Measurements from ENCODE around the gene ORMDL3. TPM values are rescaled to one million over a fixed set of nuclear protein-coding genes. Genes with fewer than 3 reads are reported as not detected.

Gene ORMDL3
- total RNA-seq, 1 experiment from 2014 or later, result 58.6 TPM

DNA sequence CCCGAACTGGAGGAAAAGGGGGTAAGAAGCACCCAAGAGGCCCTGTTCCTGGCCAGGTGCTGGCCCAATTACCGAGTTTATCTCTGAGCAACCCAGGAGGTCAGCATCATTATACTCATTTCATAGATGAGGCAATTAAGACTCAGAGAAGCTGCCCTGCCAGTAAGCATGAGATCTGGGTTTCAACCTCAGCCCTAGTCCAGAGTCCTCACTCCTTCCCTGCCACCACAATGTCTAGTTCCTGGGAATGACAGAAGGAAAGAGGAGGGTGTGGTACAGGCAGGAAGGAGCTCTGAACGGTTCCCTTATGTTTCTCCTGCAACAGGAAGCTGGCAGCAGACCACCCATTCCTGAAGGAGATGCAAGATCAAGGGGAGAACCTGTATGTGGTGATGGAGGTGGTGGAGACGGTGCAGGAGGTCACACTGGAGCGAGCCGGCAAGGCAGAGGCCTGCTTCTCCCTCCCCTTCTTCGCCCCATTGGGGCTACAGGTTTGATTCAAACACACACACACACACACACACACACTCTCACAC is 42.8 kb upstream of the ORMDL3 start:
- Histone ChIP-seq H2AK5ac (ENCODE audit: insufficient read length, low read length) (no peak overlapping the region), H3K18ac (ENCODE audit: insufficient read length, low read depth, low read length) (no peak overlapping the region), H3K9me3 (ENCODE audit: control insufficient read depth, low read depth, low read length) (no peaks in the 10 kb centered on the region), H3K56ac (ENCODE audit: insufficient read length, low read depth, low read length) (no peak overlapping the region), H2BK12ac (ENCODE audit: insufficient read length, low read depth, low read length) (no peak overlapping the region), H2BK5ac (ENCODE audit: insufficient read length, low read length) (no peak overlapping the region), H2AFZ (ENCODE audit: low read length) (no peak overlapping the region), H3K9ac (ENCODE audit: extremely low read depth, insufficient read length, low read length) (no peak overlapping the region), H3K27ac (ENCODE audit: insufficient read length, low read depth, low read length) (no peak overlapping the region), H3T11ph (ENCODE audit: low read length) (no peak overlapping the region), H3K4ac (ENCODE audit: low read depth, low read length) (no peak overlapping the region), H4K91ac (ENCODE audit: insufficient read length, low read depth, low read length) (no peak overlapping the region), H3K4me1 (ENCODE audit: insufficient read depth, low read length) (no peaks in the 10 kb centered on the region), H3K23ac (ENCODE audit: insufficient read length, low read depth, low read length) (no peak overlapping the region), H2BK15ac (ENCODE audit: low read depth, low read length) (no peak overlapping the region), H3K14ac (ENCODE audit: insufficient read depth, low read length) (no peak overlapping the region), H3K23me2 (ENCODE audit: insufficient read length, low read depth, low read length, poor library complexity, severe bottlenecking) (no peaks in the 10 kb centered on the region), H2BK20ac (ENCODE audit: low read depth, low read length, poor library complexity, severe bottlenecking) (no peak overlapping the region), H3K79me2 (ENCODE audit: insufficient read depth, low read length) (no peaks in the 10 kb centered on the region), H3K4me2 (ENCODE audit: insufficient read depth, insufficient read length, low read length) (no peak overlapping the region), H4K8ac (replicated peaks; ENCODE audit: insufficient read length, low read depth, low read length) (no peak overlapping the region), H4K5ac (ENCODE audit: insufficient read length, low read depth, low read length) (no peak overlapping the region), H2BK120ac (ENCODE audit: low read depth, low read length, poor library complexity, severe bottlenecking) (no peak overlapping the region), H3K79me1 (ENCODE audit: insufficient read depth, low read depth, low read length, poor library complexity, severe bottlenecking) (no peaks in the 10 kb centered on the region), H3K27me3 (ENCODE audit: insufficient read depth, low read length) (no peaks in the 10 kb centered on the region; the same call in 1 of the 2 replicates), H4K20me1 (ENCODE audit: control insufficient read depth, insufficient read depth, insufficient read length) (no peaks in the 10 kb centered on the region)
- no peak overlapping the region for H3K4me3 Mint-ChIP-seq
- no peak for DNase-seq
- no CpG with 5 or more reads among the region's 7 CpGs for whole genome bisulfite sequencing (ENCODE audit: extremely low coverage, insufficient read length, low lambda C conversion rate)
- H3K9me3 Mint-ChIP-seq, result no peaks in the 10 kb centered on the region; a peak in 1 of 5 replicates
- 0 out of 4 replicates have a peak, but pooled peaks cover 0 to 3% of the 10 kb centered on the region in 2 experiments for H3K4me1 Mint-ChIP-seq
- no peaks in the 10 kb centered on the region for H3K36me3 Mint-ChIP-seq (ENCODE audit: insufficient read depth in 1 of 3, low read depth in 3 of 3)
- H3K27me3 Mint-ChIP-seq (ENCODE audit: low read depth), result peaks cover 47% of the 10 kb centered on the region
- H3K27ac Mint-ChIP-seq, result no peak overlapping the region
- TF ChIP-seq, protein P1, sequence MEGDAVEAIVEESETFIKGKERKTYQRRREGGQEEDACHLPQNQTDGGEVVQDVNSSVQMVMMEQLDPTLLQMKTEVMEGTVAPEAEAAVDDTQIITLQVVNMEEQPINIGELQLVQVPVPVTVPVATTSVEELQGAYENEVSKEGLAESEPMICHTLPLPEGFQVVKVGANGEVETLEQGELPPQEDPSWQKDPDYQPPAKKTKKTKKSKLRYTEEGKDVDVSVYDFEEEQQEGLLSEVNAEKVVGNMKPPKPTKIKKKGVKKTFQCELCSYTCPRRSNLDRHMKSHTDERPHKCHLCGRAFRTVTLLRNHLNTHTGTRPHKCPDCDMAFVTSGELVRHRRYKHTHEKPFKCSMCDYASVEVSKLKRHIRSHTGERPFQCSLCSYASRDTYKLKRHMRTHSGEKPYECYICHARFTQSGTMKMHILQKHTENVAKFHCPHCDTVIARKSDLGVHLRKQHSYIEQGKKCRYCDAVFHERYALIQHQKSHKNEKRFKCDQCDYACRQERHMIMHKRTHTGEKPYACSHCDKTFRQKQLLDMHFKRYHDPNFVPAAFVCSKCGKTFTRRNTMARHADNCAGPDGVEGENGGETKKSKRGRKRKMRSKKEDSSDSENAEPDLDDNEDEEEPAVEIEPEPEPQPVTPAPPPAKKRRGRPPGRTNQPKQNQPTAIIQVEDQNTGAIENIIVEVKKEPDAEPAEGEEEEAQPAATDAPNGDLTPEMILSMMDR (conservative IDR thresholded peaks at IDR 0.05), result no peak

Data from H9 (cell line).